COLO668 (cell line): ENCODE measurements around the gene ZNF552.

Experiments
- DNase-seq: peaks from one replicate; lab custom pipeline; 2025; ENCODE audit not compliant: unreplicated experiment; lab: John Stamatoyannopoulos, UW

The ZNF552 gene

DNA sequence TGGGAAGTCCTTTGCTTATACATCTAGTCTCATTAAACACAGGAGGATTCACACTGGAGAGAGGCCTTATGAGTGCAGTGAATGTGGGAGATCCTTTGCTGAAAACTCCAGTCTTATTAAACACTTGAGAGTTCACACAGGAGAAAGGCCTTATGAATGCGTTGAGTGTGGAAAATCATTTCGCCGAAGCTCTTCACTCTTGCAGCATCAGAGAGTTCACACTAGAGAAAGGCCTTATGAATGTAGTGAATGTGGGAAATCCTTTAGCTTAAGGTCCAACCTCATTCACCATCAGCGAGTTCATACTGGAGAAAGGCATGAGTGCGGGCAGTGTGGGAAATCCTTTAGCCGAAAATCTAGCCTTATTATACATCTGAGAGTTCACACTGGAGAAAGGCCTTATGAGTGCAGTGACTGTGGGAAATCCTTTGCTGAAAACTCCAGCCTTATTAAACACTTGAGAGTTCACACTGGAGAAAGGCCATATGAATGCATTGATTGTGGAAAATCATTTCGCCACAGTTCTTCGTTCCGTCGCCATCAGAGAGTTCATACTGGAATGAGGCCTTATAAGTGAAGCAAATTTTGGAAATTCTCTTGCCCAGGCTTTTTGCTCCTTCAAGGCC is 35.4 kb downstream of the ZNF552 start:
- no peak for DNase-seq

DNA sequence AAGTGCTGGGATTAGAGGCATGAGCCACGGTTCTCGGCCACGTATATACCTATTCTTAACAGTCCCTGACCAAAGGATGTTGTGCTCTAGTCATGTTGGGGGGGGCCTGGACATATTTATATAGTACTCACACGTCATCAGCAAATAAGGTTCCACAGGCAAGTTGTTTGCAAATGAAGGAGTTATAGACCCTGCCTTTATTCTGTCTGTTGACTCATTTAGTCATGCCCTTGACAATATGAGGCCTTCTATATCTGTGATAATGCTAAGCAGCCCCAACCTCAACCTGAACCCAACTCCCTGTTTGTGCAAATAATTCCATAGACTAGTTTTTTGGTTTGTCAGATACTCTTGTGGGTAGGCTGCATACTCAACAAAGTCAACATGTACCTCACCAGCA is 36.4 kb downstream of the ZNF552 start:
- no peak for DNase-seq

DNA sequence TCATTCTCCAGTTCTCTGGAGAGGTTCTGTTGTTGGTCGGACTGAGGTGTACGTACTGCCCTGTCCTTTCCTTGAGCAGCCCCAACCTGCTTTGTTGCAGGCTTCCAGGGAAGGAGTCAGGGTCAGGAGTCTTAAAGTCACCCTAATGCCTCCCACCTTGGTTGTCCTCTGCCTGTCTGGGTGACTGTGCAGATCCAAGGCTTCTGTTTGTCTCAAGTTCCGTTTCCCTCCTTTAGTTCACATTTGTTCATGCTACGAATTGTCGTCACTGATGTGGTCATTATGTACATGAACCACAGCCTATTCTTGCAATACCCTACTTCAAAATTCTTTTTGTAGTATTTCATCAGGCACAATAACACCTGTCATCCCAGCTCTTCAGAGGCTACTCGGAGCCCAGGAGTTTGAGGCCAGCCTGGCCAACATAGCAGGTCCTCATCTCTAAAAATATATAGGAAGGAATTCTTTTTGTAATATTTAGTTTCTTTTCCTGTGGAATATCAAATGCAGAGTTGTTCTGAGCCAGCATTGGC is 37.9 kb downstream of the ZNF552 start:
- DNase-seq = no peak

DNA sequence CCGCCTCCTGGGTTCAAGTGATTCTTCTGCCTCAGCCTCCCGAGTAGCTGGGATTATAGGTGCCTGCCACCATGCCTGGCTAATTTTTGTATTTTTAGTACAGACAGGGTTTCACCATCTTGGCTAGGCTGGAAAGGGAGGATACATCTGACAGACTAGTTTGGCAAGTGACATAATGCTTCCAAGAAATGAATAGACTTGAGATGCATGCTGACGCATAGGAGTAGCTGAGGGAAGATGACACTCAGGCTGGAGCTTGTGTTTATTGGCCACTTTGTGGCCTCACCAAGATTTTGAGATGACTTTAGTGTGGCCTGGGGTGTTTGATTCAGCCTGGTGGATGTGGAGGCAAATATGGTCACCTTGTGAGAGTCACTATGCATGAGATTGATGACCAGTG is 41.2 kb downstream of the ZNF552 start:
- no peak for DNase-seq

DNA sequence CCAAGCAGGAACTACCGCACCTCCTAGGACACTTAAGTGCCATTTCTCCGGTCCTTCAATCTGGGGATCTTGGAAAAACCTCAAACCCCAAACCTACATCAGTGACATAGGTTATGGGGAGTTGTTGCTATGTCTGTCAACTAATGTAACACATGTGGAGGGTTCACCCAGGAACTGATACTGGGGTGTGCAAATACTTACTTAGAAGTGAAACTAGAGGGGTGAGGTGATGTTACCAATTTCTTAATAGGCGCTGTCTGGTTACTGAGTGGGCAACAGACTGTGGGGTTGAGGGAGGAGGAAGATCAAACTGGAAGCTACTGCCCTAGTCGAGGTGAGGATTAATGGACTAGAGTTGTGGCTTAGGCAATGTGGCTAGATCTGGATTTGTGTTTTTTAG is 43.3 kb downstream of the ZNF552 start:
- no peak for DNase-seq

DNA sequence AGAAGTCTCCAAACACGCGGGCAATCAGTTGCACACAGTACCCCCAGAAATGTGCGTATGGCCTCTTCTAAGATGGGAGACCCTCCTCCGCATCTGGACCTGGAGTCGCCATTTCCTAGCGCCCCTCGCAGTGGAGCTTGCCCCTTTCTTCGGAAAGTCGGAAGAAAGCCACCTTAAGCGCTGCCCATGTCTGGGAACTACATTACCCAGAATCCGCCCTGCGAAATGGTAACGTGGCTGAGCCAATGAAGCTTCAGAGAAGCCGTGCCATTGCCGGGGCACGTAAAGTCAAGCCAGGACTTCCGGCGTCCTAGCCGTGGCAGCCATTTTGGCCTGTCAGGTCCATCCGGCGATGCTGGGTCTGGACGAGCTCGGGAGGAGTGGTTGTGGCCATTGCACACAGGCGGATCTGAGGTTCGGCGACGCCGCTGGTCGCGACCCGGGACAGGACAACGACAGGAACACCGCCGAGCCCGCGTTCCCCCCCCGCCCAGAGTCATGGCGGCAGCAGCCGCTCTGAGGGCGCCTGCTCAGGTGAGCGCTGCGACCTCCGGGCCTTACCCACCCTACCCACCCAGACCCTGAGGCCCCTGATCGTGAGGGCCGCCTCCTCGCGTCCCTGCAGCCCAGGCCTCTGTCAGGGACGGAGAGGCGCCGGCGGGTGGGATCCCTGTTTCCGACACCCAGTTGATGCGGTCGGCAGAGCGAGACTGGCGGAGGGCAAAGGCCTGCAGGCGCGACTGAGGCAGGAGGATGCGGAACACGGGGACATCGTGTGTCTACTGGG is 45.2 kb downstream of the ZNF552 start, which contains the start of gene ZNF586:
Gene ZNF586, plus strand, starts transcription at position 332 of the 787 bp plus-strand sequence. Its CDS starts 167 bp downstream, at position 499.
- peak; percentile 91 for DNase-seq

DNA sequence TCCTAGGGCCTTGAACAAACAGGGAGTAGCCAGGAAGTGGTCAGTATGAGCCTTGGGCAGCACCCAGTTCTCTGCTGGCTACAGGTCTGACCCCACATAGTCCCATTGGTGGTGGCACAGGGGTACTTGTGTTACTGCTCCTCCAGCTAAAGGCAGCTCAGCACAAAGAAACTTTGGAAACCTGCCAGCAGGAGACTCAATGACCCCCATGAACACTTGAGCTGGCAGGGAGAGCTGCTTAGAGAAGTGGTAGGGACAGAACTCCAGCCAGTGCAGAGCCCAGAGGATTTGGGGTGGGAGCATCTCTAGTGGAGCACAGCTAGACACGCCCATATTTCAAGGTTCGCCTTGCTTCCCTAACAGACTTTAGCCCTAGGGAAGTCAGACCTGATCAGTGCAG is 55.6 kb downstream of the ZNF552 start:
- no peak for DNase-seq

DNA sequence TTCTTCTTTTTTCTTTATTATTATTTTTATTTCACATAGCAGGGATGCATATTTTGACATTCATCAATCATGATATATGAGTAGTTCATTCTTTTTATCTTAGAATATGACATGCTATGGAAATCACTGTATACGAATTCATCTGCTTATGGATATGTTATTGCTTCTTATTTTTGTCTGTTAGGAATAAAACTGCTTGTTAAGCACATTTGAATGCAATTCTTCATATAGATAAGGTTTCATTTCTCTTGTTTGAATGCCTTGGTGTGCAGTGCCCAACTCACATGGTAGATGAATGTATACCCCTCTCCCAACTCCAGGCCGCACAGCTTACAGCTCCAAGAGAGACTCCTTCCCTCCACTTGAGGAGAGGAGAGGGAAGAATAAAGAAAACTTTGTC is 56.8 kb downstream of the ZNF552 start:
- DNase-seq = no peak
